Measurements from ENCODE around the gene ITGB4.

Gene ITGB4

DNA sequence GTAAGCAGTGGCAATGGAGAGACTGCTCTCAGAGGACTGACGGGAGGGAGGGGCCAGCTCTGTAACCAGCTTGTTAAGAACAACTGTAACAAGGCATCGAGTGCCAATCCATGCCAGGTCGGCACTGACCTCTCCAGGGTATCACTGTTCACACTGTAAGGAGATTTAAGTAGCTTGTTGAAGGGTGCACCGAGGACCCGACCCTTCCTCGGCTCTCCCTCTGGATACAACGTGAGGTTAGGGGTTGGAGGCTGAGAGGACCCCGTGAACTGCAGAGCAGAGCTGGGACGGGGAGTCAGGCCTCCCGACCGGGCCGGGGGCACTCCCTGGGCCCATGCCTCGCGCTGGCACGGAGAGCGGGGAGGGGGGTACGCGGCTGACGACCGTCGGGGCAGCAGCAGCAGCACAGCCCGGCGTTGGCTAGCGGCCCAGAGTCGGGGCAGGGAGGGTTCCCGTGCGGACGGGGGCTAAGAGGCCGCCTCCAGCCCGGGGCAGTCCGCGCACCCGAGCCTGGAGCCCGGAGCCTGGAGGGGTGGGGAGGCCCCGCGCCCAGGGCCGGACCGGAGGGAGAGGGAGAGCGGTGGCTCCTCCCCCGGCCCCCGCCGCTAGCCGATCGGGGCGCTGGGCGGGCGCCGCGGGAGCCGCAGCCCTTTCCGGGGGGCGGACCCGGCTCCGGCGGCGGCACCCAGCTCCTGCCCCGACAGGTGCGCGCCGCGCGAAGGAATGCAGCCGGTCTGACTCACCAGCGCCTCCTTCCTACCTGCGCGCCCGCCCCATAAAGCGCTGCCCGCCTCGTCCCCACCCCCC lies at the start of gene ITGB4:
Gene ITGB4, plus strand, starts transcription at position 804 of the 807 bp plus-strand sequence. CDS start 3,245 bp downstream, outside the sequence.
- DNase-seq (ENCODE audit: low read depth), result no peak

DNA sequence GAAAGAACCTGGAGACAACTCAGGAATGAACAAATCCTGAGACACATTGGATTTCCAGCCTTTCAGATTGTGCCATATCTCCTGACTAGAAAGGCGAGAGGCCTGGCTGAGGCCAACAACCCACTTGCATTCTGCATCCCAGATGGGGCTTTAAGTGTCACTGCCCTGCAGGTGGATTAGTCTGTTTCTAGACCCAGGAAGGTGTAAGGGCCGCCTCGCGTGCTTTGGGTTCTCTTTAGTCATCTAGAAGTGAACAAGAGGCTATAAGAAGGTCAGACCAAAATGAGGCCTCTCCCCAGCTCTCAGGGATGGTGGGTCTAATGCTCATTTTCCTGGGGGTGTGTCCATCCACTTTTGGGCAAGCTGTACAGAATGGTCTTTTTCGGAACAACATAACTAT lies 49.2 kb upstream of the ITGB4 start:
- DNase-seq (ENCODE audit: low read depth), result no peak

DNA sequence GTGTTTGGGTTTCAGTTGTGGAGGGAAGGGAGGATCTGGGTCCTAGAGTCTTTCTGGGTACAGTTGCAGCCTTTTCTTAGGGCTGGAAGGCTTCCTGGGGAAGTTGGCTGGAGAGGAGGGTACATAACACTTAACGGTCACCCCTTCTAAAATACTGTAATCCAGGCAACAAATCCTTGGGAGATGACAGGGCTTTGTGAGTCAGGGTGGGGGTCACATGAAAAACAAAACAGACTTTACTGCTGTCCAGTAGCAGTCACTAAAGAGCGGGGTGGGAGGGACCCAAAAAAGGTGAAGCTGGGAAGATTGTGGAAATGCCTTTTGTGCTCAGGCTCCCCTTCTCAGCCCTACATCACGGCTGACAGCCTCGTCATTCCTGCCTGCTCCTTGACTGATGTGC lies 47.8 kb upstream of the ITGB4 start:
- DNase-seq (ENCODE audit: low read depth), result no peak

DNA sequence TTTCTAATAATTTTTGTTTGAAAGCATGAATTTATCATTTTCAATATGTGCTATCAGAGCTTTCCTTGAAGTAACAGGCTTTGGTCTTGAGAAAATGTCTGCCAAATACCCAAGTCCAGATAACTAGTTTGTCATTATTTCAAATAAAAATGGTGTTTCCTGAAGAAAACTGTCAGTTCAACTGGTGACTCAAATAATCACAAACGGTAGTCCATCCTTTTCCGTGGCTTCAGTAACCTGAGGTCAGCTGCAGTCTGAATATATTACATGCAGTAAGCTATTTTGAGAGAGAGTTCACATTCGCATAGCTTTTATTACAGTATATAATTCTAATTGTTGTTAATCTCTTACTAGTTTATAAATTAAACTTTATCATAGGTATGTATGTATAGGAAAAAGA lies 44.8 kb upstream of the ITGB4 start:
- no peak for DNase-seq (ENCODE audit: low read depth)

DNA sequence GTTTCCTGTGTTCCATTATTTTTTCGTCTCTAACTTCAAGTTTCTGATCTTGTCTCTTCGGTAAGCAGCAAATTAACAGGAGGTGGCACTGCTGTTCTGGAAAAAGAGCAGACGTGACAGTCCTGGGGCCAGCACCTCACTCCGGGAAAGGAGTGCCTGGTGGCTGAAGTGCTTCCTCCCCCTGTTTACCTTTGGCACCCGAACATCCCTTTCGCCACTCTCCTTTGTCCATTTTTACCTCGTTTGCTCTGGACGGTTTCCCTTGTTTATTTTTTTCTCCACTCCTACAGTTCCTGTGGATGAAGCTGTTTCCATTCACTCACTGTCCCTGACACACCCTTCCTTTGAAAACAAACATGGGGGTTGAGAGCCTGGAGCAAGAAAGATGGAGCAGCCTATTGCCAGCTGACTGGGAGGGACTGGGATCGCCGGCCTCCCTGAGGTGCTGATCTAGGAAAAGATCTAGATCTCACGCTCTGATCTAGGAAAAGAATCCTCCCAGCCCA lies 41.5 kb upstream of the ITGB4 start:
- DNase-seq (ENCODE audit: low read depth), result peak; percentile 40

DNA sequence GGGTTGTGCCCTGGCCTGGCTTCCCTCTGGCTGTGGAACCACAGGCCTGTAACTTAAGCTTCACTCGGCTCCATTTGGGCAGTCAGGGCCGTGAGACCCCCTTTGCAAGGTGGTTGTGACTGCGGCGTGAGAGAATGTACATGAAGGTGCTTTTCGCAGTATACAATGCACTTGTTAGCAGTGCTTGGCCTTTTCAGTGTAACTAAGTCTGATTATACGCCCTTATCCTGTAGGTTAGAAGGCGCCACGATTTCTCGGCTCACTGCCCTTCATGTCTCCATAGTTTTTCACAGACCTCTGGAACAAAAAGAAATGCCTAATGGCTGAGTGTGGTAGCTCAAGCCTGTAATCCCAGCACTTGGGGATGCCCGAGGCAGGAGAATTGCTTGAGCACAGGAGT lies 40.8 kb upstream of the ITGB4 start:
- no peak for DNase-seq (ENCODE audit: low read depth)

DNA sequence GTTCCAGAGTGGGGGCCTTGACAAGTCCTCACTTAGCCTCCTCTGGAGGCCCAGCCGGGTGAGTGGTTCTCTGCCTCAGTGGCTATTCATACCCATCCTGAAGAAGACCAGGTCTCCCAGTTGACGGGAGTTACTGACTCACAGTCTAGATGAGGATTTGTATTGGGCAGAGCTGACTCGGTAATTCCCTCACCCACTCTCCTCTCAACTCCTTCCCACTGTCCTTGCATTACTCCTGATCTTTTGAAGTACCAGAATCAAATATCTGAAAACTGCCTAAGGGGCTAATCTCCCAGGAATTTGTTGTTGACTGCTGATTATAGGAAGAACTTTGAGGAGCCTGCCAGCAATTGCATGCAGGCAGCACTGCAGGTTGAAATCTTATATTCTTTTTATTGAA lies 40.0 kb upstream of the ITGB4 start:
- peak; percentile 77 for DNase-seq (ENCODE audit: low read depth)

DNA sequence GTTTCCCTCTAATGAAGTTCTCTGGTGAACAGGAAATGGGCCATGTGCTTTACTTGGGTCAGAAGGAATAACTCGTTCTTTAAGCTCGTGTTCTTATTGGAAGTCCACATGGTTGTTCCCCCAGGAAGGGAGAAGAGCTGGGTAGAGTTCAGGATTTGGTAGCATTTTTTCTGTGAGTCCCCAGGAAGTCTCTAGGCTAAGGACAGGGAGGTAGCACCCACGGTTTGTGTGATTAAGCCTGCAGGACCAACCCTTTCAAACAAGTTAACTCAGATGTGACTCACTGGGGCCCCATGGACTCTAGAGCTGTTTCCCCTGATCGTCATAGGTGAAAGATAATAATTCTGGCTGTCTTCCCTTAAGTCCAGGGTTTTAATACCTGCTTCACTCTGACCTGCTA lies 37.7 kb upstream of the ITGB4 start:
- DNase-seq (ENCODE audit: low read depth), result peak; percentile 82

DNA sequence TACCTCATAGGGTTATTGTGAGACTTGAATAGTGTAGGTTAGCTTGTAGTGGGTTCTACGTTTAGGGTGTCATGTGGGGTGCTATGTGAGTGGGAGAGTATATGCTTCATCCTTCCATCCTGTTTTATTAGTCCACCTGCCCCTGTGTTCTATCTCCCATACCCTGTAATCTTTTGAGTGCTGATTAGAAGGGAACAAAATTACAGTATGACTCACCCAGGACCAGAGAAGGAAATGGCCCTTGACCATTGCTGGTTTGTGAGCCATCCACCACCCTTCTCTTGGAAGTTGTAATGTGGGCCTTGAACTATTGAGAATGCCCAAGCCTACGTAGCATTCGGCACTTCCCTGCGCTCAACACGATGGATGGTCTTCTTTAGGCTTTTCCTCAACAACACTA lies 37.0 kb upstream of the ITGB4 start:
- DNase-seq (ENCODE audit: low read depth), result peak; percentile 52

DNA sequence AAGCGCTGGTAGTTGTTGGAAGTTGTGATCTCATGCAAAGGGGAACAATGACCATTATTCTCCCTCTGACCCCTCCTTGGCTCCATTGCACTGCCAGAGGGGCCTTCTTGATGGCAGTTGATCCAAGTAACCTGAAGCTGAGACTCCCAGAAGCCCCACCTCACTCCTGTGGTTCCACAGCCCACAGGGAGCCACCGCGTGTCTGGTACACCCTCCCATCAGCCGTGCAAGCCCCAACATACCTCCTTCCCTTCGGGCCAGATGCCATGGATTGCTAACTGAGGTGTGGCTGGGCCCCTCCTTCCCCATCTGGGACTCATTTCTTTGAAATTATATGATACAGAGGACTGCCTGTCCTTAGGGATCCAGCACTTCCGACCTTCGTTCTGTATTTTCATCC lies 36.3 kb upstream of the ITGB4 start:
- peak; percentile 80 for DNase-seq (ENCODE audit: low read depth)

DNA sequence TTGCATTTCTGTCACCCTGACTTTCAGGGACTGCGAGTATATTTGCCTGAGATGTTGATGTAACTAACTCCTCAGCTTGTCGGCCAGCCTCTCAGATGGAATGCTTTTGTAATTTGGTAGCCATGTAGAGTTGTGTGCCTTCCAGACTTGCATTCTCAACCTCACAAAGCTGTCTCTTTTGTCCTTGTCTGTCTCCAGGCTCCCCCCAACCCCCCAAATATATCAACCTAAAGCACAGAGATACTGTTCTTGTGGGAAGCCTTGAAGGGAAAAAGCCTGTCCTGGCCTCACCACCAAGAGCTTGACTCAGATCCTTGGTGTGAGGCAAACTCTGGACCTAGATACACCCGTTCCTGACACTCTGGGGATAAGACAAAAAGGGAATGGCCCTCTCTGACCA lies 35.8 kb upstream of the ITGB4 start:
- peak; percentile 46 for DNase-seq (ENCODE audit: low read depth)

DNA sequence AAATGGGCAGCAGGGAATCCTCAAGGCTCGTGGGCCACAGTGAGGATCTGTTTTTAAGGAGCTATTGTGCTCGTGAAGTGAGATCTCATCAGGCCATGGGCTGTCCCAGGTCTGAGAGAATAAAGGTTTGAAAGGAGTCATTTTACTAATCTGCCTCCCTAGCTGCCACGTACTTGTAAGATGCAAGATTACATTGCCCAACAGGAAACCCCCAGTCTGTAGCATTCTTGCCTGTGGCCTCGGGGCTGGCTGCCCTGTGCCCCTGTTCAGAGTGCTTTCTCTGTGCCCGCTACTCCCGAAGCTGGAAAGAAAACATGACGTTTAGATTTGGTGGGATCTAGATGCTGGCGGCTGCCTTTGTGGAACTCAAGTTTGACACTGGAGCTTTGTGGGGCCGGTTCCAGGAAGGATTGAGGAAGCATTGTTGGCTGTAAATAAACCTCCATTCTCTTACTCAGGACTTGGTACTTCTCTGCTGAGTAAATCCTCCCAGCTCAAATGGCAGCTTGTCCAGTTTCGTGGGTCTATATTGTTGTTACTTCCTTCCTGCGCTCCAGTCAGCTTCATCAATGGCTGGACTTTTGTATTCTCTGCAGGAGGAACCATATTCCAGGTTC lies 32.9 kb upstream of the ITGB4 start:
- DNase-seq (ENCODE audit: low read depth), result peak; percentile 94

DNA sequence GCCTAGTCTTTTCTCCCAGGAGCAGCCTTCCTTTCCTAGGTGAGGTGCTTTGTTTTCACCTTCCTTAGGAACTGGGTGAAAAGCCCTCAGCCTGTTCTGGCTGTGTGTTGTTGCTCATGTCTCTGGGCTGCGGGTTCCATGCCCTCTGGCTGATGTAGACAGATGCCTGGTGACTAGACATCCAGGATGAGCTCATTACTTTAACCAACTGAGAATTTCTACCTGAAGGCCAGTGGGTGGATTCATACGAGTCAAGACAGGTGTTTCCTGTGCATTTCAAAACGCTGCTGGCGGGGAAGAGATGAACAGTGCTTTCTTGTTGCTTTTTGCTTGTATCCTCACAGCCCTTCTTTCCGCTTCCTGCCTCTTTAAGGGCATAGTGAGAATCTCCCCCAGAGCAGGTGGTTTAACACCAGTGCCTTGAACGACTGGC lies 31.8 kb upstream of the ITGB4 start:
- peak; percentile 36 for DNase-seq (ENCODE audit: low read depth)

DNA sequence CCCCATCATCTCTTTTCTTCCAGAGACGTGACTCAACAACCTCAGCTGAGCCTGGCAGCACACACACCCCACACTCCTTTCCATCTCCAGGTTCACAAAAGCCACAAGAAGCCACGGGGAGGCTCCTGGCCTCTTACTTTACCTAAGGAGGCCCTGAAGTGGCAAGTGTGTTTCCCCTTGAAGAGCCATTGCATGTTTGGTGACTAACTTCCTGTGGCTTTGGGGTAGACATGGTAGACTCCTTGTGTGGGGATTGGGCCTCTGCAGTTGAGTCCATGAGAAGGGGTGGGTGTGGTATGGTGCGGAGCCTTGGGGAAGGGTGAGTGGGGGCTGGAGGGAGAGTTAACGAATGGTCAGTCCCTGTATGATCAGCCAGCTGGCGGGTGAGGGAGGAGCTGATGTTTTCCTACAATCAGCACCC lies 29.9 kb upstream of the ITGB4 start:
- DNase-seq (ENCODE audit: low read depth), result peak; percentile 72

DNA sequence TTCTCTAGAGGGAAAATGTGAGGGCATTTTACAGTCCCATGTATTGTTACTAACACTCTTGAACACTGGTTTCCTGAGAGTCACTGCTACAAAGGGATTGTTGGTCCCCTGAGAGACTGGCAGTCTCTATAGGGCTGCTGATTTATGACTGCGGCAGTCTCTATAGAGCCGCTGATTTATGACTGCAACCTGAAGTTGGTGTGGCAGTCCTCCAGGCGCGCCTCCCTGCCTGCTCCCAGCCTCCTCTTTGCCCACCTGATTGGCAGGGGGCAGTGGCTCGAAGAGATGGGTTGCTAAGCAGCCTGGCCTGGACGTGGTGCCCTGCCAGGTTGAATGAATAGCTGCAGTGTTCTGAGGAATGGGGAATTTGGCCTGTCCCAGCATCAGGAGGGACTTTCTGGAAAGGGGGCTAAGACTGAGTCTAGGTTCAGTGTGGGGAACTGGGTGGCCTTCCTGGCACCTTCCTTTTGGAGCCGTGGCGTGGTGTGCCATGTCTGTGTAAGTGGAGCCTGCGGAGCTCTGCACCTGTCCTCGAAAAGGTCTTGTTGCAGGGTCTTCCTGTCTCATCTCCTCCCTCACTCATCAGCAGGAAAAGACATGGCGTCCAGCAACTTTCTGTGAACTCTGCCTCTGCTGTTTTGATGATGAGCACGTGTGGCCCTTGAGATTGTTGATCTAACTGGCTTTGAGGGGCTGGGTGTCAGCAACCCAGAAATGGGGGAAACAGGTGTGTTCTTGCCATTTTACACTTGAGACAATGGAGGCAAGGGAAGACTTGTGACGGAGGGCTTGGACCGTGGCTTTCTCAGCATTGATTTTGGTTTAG lies 29.2 kb upstream of the ITGB4 start:
- no peak for DNase-seq (ENCODE audit: low read depth)

DNA sequence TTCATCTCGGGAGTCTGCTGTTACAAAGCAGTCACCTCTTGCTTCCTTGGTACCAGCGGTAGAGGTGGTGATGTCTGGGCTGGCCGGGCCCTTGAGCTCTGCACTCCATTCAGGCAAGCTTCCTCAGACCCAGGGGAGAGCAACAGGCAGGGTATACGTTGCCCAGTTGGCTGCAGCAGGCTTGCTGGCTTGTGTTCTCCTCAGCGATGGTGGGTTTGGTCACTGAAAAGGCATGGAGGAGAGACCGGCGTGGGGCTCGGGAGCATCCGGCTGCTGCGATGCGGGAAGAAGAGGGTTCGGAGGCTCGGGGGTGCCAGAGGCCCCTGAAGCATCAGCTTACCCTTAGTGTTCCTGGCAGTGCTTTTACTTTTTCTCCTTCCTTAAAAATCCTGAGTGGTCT lies 28.3 kb upstream of the ITGB4 start:
- no peak for DNase-seq (ENCODE audit: low read depth)

DNA sequence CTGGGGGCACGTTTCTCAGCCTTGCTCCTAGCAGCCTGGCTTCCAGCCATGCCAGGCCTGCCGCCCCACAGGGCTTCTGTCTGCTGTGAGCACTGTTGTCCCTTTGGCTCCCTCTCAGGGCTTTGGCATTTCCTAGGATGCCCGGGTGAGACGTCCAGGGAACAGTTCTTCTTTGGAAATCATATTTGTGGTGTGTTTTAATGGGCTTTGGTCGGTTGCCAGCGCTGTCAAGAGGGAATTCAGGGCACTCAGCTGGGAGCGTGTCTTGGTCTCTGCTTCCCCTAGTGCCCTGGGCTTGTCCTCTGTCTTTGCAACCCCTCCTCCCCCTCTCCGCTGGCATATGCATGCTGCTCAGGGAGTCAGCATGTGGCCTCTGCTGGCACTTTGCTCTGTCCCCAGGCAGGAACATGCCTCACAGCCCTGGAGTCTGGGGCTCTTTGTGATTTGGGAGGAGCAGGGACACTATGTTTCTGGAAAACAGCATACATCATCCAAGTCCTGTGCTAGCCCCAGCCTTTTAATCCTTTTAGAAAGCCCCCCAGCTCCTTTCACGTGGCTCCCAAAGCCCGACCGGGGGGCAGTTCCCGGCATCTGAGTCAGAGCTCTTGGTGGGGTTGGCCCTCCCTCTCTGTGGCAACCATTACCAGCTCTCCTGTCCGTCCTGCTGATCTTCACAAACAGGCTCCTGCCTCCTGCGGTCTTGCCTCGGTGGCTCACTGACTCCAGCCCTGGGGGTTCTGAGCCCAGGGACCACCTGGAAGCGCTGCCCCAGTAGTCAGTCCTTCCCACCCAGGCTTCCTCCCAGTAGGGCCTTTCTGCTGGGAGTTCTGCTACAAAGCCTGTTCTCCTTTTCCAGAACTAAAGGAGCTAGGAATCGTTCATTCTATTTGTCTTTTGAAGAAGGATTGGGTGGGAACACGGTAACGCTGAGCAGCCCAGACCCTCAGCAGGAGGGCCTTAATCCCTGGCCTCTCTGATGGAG lies 27.5 kb upstream of the ITGB4 start:
- DNase-seq (ENCODE audit: low read depth), result peak; percentile 74

DNA sequence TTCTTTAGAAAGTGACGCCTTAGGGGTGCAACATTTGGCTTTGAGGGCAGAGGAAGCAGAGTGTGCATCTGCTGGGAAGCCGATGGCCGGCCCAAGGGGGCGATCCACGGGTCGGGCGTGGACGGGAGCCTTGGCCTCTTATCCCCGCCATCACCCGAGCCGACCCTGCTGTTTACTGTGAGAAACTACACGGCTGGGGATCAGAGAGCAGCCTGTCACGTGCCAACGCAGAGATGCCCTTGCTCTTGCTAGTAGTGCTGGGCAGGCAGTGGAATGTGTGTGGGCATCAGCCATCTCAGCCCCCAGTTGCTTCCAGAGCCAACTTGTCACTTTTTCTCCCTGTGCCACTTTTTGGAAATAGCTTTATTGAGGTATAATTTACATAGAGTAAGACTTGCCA lies 26.7 kb upstream of the ITGB4 start:
- no peak for DNase-seq (ENCODE audit: low read depth)

DNA sequence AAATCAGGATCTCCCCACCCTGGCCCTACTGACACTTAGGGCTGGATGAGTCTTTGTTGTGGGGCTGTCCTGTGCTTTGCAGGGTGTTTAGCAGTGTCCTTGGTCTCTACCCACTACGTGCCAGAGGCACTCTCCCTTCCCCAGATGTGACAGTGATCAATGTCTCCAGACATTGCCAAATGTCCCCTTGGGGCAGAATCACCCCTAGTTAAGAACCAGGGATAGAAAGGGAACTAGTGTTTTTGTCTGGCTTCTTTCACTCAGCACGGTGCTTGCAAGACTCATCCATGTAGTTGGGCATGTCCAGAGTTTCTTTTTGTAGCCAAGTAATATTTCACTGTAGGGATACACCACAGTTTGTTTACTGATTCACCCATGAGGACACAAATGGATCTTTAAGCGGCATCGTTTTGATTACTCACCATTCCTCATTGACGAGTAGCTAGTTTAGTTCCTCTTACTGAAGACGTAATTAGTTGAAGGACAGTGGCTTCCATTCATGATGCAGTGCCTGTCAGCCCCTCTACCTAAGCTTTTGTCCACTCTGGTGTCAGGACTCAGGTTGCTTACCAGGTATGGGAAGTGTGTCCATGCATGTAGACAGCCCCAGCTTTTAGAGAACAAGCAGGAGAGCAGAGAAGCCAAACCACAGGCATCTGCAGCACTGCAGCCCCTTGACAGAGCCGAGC lies 26.0 kb upstream of the ITGB4 start:
- DNase-seq (ENCODE audit: low read depth), result peak; percentile 63

DNA sequence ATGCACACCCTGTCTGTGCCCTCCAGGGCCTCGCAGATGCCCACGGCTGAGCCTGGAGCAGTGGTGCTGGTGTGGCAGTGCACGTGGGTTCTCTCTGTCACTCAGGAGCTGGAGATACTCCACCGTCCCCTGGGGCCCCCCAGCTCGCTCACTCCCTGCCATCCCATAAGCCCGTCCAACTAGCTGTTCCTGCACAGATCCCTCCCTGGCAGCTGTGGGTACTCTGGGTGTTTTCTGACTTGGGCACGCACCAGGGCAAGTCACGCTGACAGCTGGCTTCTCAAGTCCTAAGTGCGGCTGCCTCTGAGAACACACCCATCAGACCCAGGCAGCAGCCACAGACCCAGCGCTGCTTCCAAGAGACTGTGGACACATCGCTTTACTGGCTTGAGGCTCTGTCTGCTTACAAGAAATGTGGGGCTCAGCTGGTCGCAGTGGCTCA lies 25.4 kb upstream of the ITGB4 start:
- DNase-seq (ENCODE audit: low read depth), result no peak

All from iris pigment epithelial cell (primary cell).